ENCODE data around the gene BZW1. TPM values are rescaled to one million over a fixed set of nuclear protein-coding genes. Genes with fewer than 3 reads are reported as not detected.

Gene BZW1
- total and polyA plus RNA-seq, 3 donors from 2014 or later = 238 to 284 (median 267) TPM

DNA sequence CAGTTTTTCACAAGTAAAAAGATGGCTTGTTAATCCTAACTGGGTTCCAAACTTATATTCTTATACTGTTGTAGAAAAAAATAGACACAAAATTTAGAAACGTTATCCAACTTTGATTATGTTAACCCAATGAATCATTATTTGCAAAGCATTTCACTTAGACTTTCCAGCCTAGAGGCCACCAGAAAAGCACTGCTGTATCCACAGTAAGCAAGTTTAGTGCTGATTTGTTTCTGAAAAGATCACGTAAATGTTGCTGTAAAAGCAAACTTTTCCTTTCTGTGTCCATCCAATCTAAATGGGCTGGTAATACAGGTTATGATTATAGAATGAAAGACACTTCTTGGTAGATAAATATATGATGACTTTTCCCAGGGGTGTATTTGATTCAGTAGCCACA, 17.6 kb upstream of the BZW1 start:
- no peaks in the 10 kb centered on the region for H3K36me3 ChIP-seq (ENCODE audit: low read depth, missing control alignments)
- no peak for TF ChIP-seq POLR2A (IDR thresholded peaks at IDR 0.05)
- TF ChIP-seq, protein P1, sequence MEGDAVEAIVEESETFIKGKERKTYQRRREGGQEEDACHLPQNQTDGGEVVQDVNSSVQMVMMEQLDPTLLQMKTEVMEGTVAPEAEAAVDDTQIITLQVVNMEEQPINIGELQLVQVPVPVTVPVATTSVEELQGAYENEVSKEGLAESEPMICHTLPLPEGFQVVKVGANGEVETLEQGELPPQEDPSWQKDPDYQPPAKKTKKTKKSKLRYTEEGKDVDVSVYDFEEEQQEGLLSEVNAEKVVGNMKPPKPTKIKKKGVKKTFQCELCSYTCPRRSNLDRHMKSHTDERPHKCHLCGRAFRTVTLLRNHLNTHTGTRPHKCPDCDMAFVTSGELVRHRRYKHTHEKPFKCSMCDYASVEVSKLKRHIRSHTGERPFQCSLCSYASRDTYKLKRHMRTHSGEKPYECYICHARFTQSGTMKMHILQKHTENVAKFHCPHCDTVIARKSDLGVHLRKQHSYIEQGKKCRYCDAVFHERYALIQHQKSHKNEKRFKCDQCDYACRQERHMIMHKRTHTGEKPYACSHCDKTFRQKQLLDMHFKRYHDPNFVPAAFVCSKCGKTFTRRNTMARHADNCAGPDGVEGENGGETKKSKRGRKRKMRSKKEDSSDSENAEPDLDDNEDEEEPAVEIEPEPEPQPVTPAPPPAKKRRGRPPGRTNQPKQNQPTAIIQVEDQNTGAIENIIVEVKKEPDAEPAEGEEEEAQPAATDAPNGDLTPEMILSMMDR (IDR thresholded peaks at IDR 0.05) = no peak
- no peaks in the 10 kb centered on the region for H3K27me3 ChIP-seq
- intact Hi-C loops (cut with DNase I; ENCODE audit: low total_unique reads) = no loop called here
- peaks cover 19% of the 10 kb centered on the region for H3K4me1 ChIP-seq
- no peak overlapping the region for H3K4me3 ChIP-seq
- H3K27ac ChIP-seq = no peak overlapping the region
- no peak for DNase-seq
- H3K9me3 ChIP-seq = no peaks in the 10 kb centered on the region
- WGBS, 2 donors = 64 to 76% methylated on average over 2 of the region's 2 CpGs

DNA sequence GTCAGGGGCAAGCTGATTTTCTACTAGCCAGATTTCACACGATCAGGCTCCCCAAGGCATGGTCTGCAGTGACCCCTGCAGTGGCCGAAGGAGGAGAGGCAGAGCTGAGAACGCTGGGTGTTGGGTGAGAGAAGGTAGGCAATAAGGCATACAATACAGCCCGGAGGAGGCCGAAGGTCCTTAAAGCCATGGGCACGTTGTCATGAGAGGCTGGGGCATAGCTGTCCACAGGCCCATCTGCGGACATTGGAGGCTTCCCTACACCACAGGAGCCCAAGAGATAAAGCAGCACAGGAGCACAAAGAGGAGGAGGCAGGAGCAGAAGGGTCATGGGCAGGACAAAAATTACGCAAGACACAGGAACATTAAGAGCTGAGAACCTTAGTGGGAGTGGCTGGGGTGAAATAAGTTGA, 16.7 kb upstream of the BZW1 start:
- Histone ChIP-seq H3K9me3 (no peaks in the 10 kb centered on the region), H3K27me3 (no peaks in the 10 kb centered on the region), H3K4me1 (peaks cover 19% of the 10 kb centered on the region), H3K36me3 (ENCODE audit: low read depth, missing control alignments) (no peaks in the 10 kb centered on the region), H3K27ac (no peak overlapping the region), H3K4me3 (no peak overlapping the region)
- no peak for TF ChIP-seq POLR2A (IDR thresholded peaks at IDR 0.05)
- TF ChIP-seq, protein P1 (IDR thresholded peaks at IDR 0.05) = no peak
- peak; percentile 73 for DNase-seq
- WGBS, 2 donors = 56 to 58% methylated on average over 8 of the region's 8 CpGs
- intact Hi-C loops (cut with DNase I; ENCODE audit: low total_unique reads) = no loop called here

DNA sequence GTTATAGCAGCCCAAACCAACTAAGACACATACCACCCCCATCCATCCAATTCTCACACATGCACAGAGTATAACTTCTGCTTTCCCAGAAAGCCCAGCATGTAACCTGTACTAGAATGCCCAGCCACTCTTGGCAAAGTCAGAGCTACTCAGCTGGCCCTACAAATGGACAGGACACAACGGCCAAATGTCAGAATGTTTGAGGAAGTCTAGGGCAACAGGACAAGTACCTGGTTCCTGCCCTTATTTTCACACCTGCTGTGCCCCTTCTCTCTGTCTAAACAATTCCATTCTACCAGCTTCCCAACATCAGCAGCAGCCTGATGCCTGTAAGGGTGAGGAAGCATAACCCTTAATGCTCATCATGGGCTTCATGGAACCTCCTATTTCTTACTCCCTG, 15.1 kb upstream of the BZW1 start:
- TF ChIP-seq, protein P1 (IDR thresholded peaks at IDR 0.05) = no peak
- TF ChIP-seq POLR2A (IDR thresholded peaks at IDR 0.05) = no peak
- WGBS, 2 donors = 73 to 89% methylated on average over 1 of the region's 1 CpG
- Histone ChIP-seq H3K4me3 (no peak overlapping the region), H3K36me3 (ENCODE audit: low read depth, missing control alignments) (no peaks in the 10 kb centered on the region), H3K9me3 (no peaks in the 10 kb centered on the region), H3K27me3 (no peaks in the 10 kb centered on the region), H3K27ac (no peak overlapping the region), H3K4me1 (peaks cover 19% of the 10 kb centered on the region)
- intact Hi-C loops (cut with DNase I; ENCODE audit: low total_unique reads) = no loop called here
- DNase-seq = no peak

DNA sequence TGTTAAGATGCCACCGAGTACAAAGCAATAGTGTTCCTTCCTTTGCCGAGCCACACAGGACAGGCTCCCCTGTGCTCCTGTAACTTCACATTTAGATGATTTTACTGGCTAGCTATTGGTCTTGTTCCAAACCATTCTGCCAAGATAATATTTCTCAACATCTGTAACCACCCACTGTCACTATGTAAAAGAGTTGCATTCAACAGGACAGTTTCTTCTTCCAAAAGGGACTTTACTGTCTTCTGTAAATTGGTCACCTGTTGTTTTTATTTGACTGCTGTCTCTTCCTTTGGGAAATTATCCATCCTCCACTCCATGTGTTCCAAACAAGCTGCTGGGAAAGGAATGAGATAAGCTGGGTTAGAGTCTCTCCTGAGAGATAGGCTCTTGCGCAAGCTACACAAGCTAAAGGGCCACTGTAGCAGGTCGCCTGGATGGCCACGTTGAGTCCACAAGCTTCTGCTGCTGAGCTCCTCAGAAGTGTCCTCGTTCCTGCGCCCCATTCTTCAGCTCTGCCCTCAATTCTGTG, 14.4 kb upstream of the BZW1 start:
- intact Hi-C loops (cut with DNase I; ENCODE audit: low total_unique reads) = no loop called here
- peaks cover 19% of the 10 kb centered on the region for H3K4me1 ChIP-seq
- H3K9me3 ChIP-seq = no peaks in the 10 kb centered on the region
- H3K27ac ChIP-seq = no peak overlapping the region
- WGBS, 2 donors = 70 to 74% methylated on average over 7 of the region's 7 CpGs
- H3K36me3 ChIP-seq (ENCODE audit: low read depth, missing control alignments) = no peaks in the 10 kb centered on the region
- no peak for TF ChIP-seq POLR2A (IDR thresholded peaks at IDR 0.05)
- TF ChIP-seq, protein P1 (IDR thresholded peaks at IDR 0.05) = no peak
- DNase-seq = no peak
- H3K27me3 ChIP-seq = no peaks in the 10 kb centered on the region
- H3K4me3 ChIP-seq = no peak overlapping the region

DNA sequence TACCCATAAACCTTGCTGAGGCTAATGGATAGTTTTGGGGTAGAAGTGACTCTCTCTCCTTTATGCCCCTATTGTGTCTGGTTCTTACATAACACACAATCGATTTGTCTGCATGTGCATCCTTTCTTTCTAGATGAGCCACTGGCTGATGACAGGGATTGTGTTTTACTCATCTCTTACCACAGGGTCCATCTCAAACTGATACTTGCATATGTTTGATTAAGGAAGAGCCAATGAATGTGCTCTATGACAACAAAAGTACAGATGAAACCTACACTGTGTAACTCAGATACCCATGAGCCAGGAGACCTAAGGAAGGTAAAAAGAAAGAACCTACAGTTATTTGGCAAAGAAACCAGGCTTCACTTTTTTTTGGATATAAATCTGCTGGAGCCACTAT, 13.2 kb upstream of the BZW1 start:
- no peak for DNase-seq
- Histone ChIP-seq H3K4me3 (no peak overlapping the region), H3K4me1 (peaks cover 19% of the 10 kb centered on the region), H3K9me3 (no peaks in the 10 kb centered on the region), H3K27me3 (no peaks in the 10 kb centered on the region), H3K36me3 (ENCODE audit: low read depth, missing control alignments) (no peaks in the 10 kb centered on the region), H3K27ac (no peak overlapping the region)
- 89 to 90% methylated on average over 1 of the region's 1 CpG for WGBS, 2 donors
- intact Hi-C loops (cut with DNase I; ENCODE audit: low total_unique reads) = no loop called here
- TF ChIP-seq, protein P1 (IDR thresholded peaks at IDR 0.05) = no peak
- no peak for TF ChIP-seq POLR2A (IDR thresholded peaks at IDR 0.05)
